GM12865 (cell line): ENCODE measurements around the gene AFDN.

ENCODE experiments used
- DNase-seq: peaks from one replicate; pipeline ENCODE4 v3.0.0; 2010; ENCODE audit warnings: low read depth
- H3K4me3 ChIP-seq: 2 replicates; pipeline ENCODE4 v1.5.1; 2011; ENCODE audit warnings: mild to moderate bottlenecking, low read depth, low read length, control low read depth
- CTCF ChIP-seq: IDR thresholded peaks from 2 replicates; pipeline ENCODE4 v1.5.1; 2011; ENCODE audit warnings: low read length, control low read depth, low read depth, inconsistent platforms; ENCODE audit not compliant: insufficient read depth; ENCODE audit errors: missing control alignments

Gene AFDN

DNA sequence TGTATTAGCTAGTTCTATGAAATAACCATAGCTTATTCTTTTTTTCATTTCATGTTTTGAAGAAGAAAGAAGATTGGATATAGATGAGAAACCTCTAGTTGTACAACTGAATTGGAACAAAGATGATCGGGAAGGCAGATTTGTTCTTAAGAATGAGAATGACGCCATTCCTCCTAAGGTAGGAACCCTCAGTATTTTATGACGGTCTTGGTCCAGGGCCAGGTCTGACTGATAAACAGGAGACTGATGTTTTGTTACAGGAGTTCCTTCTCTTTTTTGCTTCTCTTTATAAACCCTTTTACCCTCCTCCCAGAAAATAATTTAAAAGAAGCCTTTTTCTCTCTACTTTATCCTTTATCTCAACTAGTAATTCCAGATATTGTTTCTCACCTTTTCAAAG is 43.6 kb downstream of the AFDN start:
- no peak for DNase-seq
- TF ChIP-seq CTCF = no peak
- no peak overlapping the region for H3K4me3 ChIP-seq

GRCh38 chr6:167872538-167873210 is 46.0 kb downstream of the AFDN start:
- no peak for DNase-seq
- no peak for TF ChIP-seq CTCF
- no peak overlapping the region for H3K4me3 ChIP-seq

DNA sequence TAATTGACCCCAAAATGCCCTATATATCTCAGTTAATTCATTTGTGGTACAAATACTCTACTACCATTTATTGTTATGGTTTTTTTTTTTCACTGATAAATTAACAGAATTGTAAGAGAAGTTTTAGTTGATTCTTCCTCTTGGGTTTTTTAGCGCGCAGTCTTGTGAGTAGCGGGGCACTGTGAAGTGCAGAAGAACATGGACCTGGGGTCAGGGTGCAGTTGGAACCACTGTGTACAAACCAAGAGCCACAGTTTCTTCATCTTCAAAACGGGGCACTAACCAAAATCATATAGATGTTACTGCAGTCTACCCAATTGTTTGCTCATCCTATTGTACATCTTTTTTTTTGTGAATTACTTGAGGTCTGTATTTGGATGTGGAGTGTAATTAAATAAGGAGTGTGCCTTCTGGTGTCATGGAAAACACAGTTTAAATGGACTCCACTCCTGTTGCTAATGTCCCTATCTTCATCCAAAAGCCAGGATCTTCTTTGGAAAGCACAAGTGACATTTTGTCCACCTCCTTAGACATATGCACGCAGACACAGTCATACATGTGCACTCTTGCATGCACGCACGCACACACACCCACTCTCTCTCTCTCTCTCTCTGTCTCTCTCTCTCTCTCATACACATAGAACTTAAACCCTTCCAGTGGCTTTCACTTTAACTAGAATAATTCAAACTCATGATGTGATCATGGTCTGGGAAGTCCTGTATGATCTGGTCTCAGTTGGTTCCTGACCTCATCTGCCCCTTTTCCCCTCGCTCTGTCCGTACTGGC is 51.5 kb downstream of the AFDN start:
- no peak for TF ChIP-seq CTCF
- DNase-seq = no peak

GRCh38 chr6:167879612-167880011 is 52.9 kb downstream of the AFDN start:
- TF ChIP-seq CTCF = no peak
- no peak for DNase-seq
- no peak overlapping the region for H3K4me3 ChIP-seq

More for the DNA sequence above, 51.5 kb downstream of the AFDN start:
- H3K4me3 ChIP-seq = no peak overlapping the region

GRCh38 chr6:167881327-167881726 is 54.6 kb downstream of the AFDN start:
- no peak overlapping the region for H3K4me3 ChIP-seq
- no peak for DNase-seq
- no peak for TF ChIP-seq CTCF

GRCh38 chr6:167882244-167882643 is 55.5 kb downstream of the AFDN start:
- no peak for TF ChIP-seq CTCF
- no peak for DNase-seq
- no peak overlapping the region for H3K4me3 ChIP-seq
